C1 segment of cervical spinal cord (tissue), 14 donors: ENCODE results near the gene NPRL2.

Source experiments
- DNase-seq, 14 donors: peaks; one replicate each; lab custom pipeline; 2025; lab: John Stamatoyannopoulos, UW

Gene NPRL2

GRCh38 chr3:50327943-50328691 is 22.5 kb downstream of the NPRL2 start, which contains the start of gene TUSC2:
Gene TUSC2 (minus strand): TSS chr3:50328223. CDS start chr3:50328099, 124 bp downstream.
- DNase-seq: peak; percentile 52 to 95 (median 92)

- DNase-seq: no peak
These were observed 23.4 kb downstream of the NPRL2 start for GRCh38 chr3:50327129-50327528.

GRCh38 chr3:50326182-50326541 is 24.4 kb downstream of the NPRL2 start:
- DNase-seq: no peak

GRCh38 chr3:50325497-50326181 is 24.9 kb downstream of the NPRL2 start:
- DNase-seq: no peak

GRCh38 chr3:50325113-50325480 is 25.5 kb downstream of the NPRL2 start:
- no peak for DNase-seq

GRCh38 chr3:50324351-50325112 is 26.0 kb downstream of the NPRL2 start:
- DNase-seq: peak in 8 of 14 donors; percentile 22 to 60 (median 40)

- no peak for DNase-seq
These were observed 26.9 kb downstream of the NPRL2 start for GRCh38 chr3:50323614-50324199.

- peak in 1 of 14 donors; percentile 32 for DNase-seq
These were observed 27.4 kb downstream of the NPRL2 start for GRCh38 chr3:50323092-50323600.

GRCh38 chr3:50322386-50323091 is 28.0 kb downstream of the NPRL2 start, which contains the start of gene HYAL2:
Gene HYAL2 (minus strand): TSS chr3:50322745. CDS start chr3:50320489, 2,256 bp downstream.
- no peak for DNase-seq

GRCh38 chr3:50322115-50322385 is 28.5 kb downstream of the NPRL2 start:
- no peak for DNase-seq

- DNase-seq: peak; percentile 75 to 99 (median 92)
These were observed 29.1 kb downstream of the NPRL2 start for GRCh38 chr3:50321336-50322114.

- peak in 12 of 14 donors; percentile 83 to 99 (median 92) for DNase-seq
These were observed 29.7 kb downstream of the NPRL2 start for GRCh38 chr3:50320853-50321335.

- no peak for DNase-seq
These were observed 30.5 kb downstream of the NPRL2 start for GRCh38 chr3:50319894-50320625.

GRCh38 chr3:50319181-50319893 is 31.2 kb downstream of the NPRL2 start:
- no peak for DNase-seq

- no peak for DNase-seq
These were observed 32.0 kb downstream of the NPRL2 start for GRCh38 chr3:50318615-50319014.

- no peak for DNase-seq
These were observed 32.4 kb downstream of the NPRL2 start for GRCh38 chr3:50318163-50318562.

- DNase-seq: no peak
These were observed 33.3 kb downstream of the NPRL2 start for GRCh38 chr3:50317300-50317699.

GRCh38 chr3:50316657-50317242 is 33.8 kb downstream of the NPRL2 start:
- DNase-seq: no peak
